ENCODE measurements around the gene SLC22A5.

Gene SLC22A5

DNA sequence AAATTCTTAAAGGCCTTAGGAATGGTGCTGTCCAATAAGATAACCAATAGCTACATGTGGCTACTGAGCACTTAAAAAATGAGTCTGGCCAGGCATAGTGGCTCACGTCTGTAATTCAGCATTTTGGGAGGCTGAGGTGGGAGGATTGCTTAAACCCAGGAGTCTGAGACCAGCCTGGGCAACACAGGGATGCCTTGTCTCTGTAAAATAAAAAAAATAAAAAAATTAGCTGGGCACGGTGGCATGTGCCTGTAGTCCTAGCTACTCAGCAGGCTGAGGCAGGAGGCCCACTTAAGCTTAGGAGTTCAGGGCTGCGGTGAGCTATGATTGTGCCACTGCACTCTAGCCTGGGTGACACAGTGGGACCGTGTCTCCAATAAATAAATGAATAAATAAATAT is 1.3 kb upstream of the SLC22A5 start:
- DNase-seq (ENCODE audit: low read depth): no peak

DNA sequence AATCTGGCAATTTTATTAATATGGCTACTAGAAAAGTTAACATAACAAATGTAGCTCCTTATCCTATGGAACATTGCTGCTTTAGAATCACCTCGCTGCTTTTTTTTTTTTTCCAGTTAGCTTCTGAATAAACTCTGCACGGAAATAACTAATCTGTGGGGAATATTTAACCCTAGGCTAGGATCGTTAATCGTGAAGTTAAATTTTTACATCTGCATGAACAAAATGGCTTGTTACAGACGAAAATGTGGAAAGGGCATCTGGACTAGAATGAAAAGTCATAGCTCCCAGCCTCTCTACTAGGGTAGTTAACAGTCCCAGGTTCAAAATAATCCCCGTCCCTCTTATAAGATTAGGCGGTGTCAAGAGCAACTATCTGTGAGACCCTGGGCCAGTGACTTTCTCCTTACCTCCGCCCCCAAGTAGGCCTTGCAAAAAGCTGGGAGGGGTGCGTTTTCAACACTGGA is 470 bp upstream of the SLC22A5 start:
- no peak for DNase-seq (ENCODE audit: low read depth)

DNA sequence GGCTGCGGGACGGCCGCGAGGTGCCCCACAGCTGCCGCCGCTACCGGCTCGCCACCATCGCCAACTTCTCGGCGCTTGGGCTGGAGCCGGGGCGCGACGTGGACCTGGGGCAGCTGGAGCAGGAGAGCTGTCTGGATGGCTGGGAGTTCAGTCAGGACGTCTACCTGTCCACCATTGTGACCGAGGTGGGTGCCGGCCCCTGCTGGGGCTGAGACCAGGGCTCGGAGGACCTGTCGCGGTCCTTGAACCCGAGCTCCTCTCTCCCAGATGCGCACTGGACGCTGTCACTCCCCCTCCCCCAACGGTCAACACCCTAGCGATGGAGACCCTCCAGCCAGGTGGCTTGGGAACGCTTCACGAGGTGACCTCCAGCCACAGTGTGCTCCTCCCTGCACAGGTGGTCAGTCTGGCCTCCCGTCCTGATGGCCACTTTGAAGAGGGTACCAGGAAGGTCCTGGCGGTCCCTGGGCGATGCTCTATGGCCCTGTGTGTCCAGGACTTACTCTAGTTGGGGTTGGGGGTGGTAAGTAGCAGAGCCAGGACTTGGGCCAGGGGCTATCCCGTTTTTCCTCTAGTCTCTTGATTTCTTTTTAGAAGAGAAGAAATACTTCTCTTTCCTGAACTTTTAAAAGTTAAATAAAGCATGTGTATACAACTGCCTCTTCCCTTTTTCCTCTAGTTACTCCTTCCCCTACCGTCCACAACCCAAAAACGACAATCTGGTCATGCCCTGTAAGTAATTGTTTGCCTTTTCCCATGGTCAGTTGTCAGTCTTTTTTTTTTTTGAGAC is 866 bp downstream of the SLC22A5 start:
- no peak for DNase-seq (ENCODE audit: low read depth)

DNA sequence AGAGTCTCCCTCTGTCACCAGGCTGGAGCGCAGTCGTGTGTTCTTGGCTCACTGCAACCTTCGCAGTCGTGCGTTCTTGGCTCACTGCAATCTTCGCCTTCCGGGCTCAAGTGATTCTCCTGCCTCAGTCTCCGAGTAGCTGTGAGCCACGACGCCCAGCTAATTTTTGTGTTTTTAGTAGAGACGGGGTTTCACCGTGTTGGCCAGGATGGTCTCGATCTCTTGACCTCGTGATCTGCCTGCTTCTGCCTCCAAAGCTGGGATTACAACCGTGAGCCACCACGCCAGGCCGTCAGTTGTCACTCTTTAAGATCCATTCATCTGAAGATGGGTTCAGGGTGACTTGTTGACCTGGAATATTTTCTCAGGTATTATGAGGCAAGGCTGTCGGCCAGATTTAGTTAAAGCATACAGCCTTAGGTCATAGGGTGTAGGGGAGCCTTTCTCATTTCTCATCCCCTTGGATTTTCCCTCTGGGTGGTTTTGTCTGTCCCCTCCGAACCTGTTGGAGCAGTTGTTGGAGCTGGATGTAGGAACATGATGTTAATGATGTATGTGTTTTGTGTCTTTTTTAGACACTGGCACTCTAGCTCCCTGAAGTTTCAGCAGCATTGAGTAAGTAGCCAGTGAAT is 1.6 kb downstream of the SLC22A5 start:
- DNase-seq (ENCODE audit: low read depth): no peak

DNA sequence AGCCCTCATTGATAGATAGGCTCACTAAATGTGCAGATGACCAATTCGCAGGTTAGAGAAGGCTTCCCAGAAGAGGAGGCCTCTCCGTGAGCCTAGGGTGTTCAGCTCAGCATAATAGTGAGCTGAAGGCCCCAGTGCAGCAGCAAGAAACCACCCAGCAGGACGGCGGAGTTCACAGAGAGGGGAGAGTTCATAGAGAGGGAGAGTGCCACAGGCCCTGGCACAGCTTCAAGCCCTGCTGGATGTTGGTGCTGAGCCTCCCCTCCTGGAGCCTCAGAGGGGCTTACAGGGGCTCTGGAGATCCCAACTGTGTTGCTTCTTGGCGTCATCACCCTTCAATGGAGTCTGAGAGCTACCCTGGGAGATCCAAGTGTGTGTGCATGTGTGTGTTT is 2.1 kb downstream of the SLC22A5 start:
- DNase-seq (ENCODE audit: low read depth): no peak

DNA sequence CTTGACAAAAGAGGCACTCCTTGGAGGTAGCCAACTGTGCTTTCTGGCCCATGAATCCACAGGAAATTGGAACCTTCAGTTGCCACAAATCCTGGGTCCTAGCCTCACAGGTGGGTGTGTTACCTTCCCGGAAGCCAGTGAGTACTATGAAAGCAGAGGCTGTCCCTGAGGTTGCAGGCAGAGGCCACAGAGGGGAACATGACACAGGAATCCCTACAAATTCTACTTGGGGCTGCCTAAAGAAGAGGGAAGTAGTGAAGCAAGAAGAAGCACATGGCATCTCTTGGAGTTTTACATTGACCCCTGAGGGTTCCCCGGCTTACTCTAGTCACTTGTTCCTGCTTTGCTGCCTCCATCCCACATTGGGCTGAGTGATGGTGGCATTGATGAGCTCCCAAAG is 2.6 kb downstream of the SLC22A5 start:
- no peak for DNase-seq (ENCODE audit: low read depth)

DNA sequence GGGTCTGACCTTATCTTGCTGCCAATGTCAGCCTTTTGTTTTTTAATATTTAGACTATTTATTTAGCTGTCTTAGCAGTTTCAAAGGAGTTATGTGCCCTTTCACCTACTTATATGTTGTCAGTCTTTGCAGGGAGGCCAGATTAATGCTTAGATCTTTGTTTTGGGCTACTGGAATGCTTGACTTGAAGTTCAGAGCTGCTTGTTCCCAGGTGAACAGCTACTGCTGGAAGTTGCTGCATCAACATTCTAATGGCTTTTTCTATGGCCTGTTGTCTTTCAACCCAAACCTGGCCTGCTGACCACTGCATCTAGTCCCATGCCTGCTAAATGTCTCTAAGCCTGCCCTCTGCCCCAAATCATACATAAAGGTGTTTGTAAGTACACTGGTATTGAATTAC is 3.0 kb downstream of the SLC22A5 start:
- peak; percentile 21 for DNase-seq (ENCODE audit: low read depth)

DNA sequence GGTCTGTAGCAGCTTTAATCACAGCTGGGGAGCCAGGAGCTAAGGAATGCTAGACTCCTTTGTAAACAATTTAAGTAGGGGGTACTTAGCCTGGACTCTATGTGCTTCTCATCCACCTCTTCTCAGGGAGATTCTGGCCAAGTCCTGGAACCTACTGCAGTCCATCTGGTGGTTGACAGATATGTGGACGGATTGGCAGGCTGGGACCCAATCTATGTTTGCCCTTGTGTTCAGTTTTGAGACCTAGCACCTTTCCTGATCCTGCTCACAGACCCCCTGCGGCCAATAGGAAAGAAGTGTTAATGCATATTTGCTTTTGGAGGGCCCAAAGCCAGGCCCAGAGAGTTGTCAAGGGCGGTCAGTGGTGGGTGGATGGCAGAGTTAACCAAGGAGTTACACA is 6.4 kb downstream of the SLC22A5 start:
- no peak for DNase-seq (ENCODE audit: low read depth)

DNA sequence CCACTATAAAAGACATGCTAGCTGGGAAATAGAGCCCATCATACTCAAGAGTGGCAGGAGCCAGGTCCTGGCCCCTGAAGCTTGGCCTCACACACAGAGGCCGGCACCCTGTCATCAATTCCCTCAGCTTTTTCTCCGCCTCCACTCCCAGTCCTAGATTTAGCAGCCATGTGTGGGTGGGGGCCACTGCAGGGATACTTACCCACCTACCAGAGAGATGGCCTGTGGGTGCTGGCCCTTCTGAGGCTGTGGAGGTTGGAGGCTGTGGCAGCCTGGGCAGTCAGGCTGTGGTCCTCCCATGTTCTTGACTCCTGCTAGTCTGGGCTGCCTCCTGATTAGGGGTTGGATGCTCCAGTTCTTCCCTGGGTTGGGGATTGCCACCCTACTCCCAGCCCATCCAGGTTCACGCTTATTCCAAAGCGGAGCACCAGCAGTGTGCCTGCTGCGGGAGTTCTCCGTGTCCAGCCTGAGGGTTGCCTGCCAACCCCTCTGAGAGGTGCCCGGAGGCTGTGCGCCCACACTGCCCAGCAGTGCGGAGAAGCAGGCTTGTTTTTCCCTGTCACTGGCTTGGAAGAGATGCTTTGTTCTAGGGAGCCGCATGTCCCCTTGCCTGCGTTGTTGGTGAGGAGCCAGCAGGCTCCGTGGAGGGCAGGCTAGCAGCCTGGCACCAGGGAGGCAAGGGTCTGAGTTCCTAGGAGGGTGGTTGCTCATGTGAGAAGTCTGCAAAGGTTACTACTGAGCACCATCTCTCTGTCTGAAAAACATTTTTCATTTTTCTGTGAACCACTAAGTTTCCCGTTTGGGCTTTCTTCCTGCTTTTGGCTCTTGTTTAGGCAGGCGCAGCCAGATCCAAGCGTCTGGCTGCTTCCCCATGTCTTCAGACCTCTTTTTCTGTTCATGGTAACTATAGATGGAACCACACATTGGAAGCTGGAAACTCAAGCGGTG is 7.5 kb downstream of the SLC22A5 start:
- DNase-seq (ENCODE audit: low read depth): no peak

DNA sequence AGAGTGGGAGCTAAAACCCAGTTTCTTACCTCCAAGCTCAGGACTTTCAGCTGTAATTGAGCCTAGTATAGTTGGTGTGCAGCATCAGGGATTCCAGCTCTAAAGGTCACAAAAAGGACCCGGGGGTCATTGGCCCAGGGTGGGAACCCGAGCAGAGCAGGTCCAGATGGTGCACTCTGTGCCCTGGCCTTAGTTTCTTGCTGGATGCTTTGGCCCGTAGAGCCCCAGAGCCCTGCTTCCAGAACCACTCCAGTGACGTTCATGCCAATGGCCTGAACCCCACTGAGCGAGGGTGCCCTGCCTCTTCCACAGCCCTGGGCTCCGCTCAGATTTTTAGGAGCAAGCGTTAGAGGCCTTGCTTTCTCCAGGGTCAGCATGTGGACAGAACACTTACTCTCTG is 8.2 kb downstream of the SLC22A5 start:
- no peak for DNase-seq (ENCODE audit: low read depth)

DNA sequence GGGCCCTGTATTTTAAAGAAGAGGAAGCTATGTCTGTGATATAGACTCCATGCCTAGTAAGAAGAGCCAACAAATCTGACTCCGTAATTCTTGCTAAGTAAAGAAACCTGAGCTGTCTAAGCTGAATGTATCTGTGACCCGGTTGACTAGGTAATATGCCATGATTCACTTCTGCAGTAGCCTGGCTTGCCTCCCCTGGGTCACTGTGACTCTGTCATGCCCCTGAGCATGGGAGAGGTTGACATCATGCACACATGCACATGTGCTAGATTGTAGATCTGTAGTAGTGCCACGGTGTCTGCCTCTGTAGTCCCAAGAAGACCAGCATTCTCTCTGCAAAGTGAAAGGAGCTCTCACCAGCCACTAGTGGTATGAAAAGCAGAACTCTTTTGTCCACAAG is 9.1 kb downstream of the SLC22A5 start:
- DNase-seq (ENCODE audit: low read depth): no peak

DNA sequence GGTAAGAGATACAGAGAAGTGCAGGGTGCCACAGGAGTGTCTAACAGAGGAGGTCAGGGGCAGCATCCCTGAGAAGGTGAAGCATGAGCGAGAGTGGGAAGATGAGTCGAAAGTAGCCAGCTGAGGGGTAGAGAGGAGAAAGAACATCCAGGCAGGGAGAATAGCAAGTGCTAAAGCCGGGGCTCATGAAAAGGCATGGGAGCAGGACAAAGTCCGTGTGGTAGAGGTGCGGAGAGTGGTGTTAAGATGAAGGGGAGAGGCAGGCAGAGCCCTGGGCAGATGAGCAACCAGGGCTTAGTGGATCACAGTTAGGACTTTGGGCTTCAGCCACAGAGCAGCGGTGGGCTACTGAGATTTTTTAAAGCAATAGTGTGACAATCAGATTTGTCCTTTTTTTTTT is 10.5 kb downstream of the SLC22A5 start:
- no peak for DNase-seq (ENCODE audit: low read depth)

DNA sequence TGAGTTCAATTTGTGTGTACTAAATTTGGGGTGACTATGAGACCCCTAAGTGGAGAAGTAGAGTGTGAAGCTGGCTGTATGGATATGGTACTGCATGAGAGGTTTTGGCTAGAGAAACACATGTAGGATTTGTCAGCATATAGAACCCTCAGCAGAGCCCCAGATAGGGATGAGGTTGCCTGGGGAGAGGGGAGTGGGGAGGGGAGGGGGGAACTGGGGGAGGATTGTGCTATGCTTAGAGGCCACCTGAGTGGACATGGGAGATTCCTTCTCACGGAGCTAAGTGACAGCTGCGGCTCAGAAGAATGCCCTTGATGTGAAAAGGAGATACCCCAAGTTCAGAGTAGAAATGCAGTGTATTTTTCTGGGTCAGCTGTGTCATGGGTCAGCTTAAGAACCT is 11.2 kb downstream of the SLC22A5 start:
- no peak for DNase-seq (ENCODE audit: low read depth)

DNA sequence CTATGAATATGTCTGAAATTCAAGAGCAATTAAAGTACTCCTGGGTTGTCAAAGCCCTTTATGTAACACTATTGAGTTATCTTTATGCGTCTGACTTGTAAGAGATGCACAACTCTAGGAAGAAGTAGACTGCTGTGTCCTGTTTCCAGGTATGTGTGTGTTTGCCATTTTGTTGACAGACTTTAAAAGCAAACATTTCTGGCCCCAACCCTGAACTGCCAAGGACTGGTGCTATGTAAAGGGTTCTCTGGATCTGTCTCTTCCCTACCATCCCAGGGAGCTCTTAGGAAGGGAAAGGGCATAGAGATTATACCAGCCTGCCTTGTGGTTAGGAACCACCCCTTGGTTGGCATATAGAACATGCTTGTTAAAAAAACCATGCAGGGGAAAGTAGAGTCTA is 12.1 kb downstream of the SLC22A5 start:
- DNase-seq (ENCODE audit: low read depth): no peak

DNA sequence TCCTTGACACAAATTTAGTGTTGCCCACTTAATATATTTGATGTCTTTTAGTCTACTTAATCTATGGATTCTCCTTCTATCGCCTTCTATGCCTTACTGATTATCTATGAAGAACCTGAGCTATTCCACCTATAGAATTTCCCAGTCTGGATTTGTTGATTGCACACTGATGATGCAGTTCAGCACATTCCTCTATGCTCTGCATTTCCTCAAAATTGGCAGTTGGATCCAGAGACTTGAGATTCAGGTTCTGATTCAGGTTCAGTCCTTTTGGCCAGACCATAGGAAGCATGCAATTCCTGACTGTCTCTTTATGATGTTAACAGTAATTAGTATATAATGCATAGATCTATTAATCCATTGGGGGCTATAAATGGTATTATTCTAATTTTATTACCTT is 13.8 kb downstream of the SLC22A5 start:
- DNase-seq (ENCODE audit: low read depth): peak; percentile 60

DNA sequence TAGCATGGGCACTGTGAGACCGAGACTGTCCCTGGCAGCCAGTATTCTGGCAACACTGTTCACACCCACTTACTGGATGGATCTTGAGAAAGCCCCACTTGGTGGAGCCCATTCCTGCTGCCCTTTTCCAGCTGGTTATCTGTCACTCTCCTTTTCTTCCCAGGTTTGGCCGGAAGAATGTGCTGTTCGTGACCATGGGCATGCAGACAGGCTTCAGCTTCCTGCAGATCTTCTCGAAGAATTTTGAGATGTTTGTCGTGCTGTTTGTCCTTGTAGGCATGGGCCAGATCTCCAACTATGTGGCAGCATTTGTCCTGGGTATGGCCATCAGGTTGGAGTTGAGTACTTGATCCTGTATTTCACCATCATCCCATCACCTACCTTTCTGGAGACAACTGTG is 14.5 kb downstream of the SLC22A5 start:
- no peak for DNase-seq (ENCODE audit: low read depth)

DNA sequence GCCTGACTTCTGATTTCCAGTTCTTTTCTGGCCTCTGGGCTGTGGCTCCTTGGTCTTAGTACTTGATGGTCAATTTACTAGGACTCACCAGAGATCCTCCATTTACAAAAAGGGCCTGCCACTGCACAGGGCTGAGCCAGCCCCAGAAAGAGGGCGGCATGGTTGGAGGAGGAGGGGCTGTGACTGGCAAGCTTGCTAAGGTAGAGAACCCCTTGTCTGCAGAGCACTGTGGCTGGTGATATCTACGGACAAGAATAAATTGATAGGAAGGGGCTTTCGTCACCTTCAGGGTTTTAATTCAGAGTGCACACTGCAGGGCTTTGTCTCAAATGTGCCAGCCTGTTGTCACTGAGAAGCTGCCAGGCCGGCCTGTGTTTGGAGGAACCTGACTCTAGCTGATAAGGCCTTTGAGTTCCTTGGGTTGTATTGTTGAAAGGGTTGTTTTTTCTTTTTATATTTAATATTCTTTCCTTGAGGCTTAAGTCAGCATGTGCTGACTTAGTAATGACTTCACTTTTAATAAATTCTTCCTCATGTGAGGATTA is 15.1 kb downstream of the SLC22A5 start:
- no peak for DNase-seq (ENCODE audit: low read depth)

DNA sequence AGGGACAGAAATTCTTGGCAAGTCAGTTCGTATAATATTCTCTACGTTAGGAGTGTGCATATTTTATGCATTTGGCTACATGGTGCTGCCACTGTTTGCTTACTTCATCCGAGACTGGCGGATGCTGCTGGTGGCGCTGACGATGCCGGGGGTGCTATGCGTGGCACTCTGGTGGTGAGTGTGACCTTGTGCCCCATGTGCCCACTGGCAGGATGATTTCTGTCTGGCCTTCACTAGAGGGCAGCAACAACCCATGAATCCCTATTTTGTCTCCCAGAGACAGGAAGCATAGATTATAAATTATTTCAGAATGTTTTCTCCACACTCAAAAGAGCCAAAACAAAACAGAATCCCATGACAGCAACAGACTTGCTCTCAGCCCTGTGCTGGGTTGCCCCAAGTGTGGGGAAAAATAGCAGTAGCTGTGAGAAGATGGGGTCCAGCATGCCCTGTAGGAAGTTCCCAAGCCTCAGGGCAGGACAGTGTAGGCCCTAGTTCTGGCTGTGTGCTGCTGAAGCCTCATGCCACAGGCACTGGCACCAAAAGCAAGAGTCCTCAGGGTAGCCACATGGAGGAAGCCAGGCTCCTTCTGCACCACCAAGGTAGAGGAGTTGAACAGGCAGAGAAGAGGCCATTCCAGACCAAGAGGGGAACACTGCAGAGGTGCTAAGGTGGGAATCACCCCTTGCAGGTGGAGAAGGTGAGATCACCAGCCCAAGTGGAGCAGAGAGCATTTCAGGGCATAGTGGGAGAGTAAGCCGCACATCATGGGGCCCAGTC is 16.0 kb downstream of the SLC22A5 start:
- DNase-seq (ENCODE audit: low read depth): peak; percentile 64

DNA sequence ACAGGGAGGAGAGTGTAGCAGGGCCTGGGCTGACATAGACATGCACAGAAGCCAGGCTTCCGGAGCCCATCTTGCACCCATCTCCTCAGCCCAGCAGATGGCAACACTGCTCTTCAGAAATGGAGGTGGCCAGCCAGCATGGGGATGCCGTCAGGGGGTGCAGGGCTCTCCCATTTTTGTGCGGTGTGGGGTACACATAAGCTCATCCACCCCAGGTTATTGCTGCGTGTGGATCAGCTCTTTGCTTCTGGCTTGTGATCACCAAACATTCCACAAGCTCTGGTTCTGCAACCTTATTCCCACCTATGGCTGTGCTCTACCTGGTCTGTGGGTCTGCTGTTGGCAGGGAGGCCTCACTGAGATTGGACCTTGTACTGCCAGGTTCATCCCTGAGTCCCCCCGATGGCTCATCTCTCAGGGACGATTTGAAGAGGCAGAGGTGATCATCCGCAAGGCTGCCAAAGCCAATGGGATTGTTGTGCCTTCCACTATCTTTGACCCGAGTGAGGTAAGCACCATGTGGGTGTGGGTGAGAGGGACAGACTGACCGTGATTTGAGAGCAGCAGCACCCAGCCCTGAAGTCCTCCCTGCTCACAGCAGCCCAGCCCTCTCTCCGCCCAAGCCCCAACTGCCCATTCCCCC is 17.3 kb downstream of the SLC22A5 start:
- peak; percentile 68 for DNase-seq (ENCODE audit: low read depth)

DNA sequence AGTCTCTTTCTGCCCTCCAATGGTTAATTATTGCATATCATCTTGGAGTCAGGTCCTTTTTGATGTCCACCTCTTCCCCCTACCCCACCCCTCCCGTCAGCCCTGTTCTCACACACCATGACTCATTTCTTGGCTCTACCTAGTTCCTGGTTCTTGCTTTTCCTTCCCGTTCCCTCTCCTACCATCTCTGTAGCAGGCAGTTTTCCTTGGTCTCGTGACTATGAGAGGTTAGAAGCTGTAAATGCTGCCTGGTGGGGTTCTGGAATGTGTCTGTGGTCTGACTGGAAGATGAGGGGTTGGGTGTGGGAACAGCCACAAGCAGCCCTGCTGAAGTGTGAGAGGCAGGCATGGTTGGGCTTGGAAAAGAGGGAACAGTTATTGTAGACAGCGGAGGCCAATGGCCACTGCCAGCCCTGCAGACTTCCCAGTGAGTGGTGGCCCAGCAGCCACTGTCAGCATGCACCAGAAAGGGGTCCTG is 18.2 kb downstream of the SLC22A5 start:
- peak; percentile 100 for DNase-seq (ENCODE audit: low read depth)
